Midbrain (tissue), 1 donor: ENCODE data around the gene EFEMP2.

ENCODE experiments used
- DNase-seq: peaks from one replicate; lab custom pipeline; 2025; lab: John Stamatoyannopoulos, UW

Gene EFEMP2

DNA sequence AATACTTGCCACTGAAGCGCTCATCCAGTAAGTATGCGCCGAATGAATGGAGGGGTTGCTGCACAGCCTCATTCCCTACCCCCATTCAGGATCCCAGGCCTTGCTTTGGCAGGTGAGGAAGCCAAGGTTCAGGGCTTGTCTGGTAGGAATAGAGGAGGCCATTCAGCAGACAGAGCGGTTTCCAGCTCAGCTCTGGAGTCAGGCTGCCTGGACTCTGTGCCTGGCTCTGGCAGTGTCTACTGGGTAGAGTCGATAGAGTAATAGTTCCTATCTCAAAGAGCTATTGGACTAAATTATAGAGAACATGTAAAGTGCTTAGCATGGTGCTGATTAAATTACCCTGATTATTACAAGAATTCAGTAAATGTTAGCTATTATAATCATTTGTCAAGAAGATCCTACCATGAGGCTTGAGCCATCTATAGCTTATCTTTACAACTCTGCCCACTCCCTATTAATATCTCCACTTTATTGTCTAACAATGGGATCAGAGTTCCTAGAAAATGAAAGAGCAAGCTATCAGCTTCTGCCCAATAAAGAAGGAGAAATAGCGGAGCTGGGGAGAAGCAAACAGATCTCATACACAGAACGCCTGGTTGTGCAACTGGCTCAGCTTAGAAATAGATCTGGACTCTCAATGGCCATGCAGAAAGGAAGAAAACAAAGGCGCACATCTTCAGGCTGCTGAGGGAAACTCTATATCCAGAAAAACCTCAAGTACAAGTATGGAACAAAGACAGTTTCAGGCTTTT is 45.4 kb downstream of the EFEMP2 start:
- DNase-seq = no peak

DNA sequence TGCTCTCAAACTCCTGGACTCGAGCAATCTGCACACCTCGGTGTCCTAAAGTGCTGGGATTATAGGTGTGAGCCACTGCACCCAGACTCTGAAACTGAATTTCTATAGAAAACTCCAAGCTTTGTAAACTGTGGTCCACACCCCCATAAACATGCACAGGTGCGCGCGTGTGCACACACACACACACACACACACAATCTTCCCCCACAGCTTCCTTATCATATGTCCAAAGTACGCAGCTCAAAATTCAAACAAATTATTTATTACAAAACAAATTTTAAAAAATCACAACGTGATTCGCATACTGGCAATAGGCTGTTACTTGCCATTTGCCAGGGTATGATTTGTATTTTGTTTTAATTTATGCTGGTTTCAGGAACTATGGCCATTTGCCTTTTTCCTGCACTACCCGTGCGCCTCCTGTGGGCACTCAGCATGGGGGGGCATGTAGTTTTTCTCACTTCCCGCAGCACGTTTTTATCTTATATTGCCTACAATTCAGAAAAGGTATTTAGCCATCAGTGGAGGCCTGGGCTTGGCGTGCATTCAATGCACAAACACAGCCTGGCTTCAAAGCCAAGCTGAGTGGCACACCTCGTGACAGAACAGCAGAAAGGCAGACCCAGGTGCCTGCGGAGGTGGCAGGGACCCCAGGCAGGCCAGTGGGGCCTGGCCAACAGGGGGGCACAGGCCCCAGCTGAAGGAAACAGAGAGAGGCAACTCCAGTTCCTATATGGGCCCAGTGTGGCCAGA is 49.6 kb downstream of the EFEMP2 start:
- DNase-seq = no peak

DNA sequence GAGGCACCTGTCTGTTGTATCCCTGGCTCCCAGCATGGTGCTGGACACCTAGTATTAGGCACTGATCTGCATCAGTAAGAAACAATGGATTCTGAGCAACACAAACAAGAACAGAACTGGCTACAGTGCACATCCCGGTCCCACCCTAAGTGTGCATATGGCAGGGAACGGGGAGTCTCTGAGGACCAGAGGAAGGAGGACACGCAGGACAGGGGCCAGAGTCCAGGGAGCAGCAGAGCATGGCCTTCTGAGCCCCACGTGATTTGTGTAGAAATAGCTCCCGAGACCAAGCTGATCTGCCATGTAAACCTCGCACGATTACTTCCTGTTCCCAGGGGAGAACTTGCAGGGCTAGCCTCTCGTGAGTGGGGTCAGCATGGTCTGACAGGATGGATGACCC is 51.5 kb downstream of the EFEMP2 start:
- no peak for DNase-seq

DNA sequence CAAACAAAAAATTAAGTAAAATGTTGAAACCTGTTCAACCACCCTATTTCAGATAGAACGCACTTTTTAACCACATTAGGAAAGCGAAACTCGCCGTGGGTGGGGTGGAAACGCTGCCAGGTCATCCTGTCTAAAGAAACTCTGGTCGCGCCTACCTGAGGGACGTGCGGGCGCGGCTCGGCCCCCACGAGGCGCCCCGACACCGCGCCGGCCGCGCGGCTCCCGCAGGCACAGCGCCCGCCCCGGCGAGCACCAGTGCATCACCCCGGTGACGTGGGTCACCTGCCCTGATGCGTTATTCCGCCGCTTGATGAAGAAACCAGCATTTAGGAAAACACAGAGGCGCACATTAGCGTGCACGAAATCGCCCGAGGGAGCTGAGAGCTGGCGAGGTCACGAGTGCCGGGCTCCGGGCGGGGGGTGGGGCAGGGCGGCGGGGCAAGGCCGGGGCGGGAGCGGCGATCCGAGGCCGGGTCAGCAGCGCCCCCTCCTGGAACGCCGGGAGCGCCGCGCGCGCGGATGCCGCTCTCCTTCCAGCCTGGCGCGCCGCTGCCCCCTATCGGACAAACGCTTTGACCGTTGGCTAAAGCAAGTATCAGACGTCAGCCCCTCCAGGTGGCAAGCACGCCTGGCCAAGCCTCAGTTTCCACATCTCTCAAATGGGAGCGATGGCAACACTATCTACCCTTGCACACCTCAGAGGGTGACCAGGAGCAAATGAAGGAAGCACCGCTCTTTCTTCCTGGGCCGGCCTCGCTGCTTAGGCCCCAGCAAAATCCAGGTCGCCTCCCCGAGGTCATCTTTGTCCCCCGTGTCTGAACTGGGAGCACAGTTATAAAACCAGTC is 54.5 kb downstream of the EFEMP2 start:
- DNase-seq = peak; percentile 93

DNA sequence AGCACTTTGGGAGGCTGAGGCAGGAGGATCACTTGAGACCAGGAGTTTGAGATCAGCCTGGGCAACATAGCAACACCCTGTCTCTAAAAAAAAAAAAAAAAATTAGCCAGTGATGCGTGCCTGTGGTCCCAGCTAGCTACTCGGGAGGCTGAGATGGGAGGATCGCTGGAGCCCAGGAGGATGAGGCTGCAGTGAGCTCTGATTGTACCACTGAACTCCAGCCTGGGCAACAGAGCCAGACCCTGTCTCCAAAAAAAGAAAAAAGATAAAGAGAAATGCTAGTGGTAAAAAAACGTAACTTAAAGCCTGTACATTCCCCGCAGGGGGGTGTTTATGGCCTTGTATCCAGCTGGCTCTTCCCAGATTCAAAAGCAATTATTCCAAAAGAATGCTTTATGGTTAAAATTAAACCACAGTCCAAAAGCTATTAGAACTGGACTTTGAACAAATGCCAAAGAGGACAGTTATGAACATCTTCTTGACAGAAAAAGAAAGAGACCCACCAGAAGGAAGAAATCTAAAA is 55.2 kb downstream of the EFEMP2 start:
- DNase-seq = no peak

DNA sequence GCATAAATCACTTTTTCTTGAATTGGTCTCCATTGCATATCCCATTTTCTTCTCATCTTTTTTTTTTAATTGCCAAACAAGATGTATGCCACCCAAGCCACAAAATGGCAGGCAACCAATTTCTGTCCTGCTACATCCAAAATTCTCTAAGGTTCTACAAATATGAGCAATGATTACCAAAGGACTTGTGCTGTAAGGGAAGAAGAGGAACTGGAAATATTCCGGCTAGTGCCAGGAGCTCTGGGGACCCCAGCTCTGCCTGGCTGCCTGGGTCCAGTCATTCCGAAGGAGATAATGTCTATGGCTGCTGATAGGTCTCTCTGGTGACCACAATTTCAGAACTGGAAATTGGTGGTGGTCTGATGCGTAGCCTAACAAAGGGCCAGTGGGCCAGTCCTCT is 55.9 kb downstream of the EFEMP2 start:
- DNase-seq = no peak
